ENCODE data around the gene HADH. TPM values are rescaled to one million over a fixed set of nuclear protein-coding genes. Genes with fewer than 3 reads are reported as not detected.

Gene HADH
- total RNA-seq, 1 experiment from 2014 or later: 69.5 TPM

DNA sequence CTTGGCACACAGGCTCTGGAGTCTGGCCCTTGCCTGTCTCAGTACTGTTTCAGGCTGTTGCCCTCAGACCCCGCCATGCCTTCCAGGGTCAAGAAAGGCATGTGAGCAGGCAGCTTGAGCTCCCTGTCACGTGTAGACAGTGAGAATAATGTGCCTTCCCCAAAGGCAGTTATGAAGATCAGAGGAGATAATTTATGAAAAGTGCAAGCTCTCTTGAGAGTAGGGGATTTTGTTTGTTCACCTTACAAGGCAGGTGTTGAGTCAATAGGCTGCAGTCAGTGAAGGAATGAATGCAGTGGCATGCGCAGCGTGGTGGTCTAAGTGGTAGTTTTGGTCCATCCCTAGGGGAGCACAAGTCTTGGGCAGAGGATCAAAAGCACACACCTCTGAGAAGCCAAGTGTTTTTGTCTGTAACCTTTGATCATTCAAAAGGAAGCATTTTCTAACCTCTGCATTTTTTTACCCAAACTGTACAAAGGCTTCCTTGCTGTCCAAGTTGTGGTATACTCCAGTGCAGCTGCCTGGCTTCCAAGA is 14.4 kb downstream of the HADH start:
- Histone ChIP-seq H3K4me1 (ENCODE audit: insufficient read depth, low read length, poor library complexity, severe bottlenecking) (no peaks in the 10 kb centered on the region), H3K27me3 (replicated peaks; ENCODE audit: insufficient read depth, low read depth, low read length, poor library complexity) (no peaks in the 10 kb centered on the region), H3K27ac (ENCODE audit: low read depth, low read length, poor library complexity, severe bottlenecking) (no peak overlapping the region), H3K36me3 (ENCODE audit: insufficient read depth, low read length, poor library complexity, severe bottlenecking) (peaks cover 10% of the 10 kb centered on the region), H3K4me3 (ENCODE audit: low read depth, low read length, poor library complexity, severe bottlenecking) (no peak overlapping the region), H3K9me3 (ENCODE audit: low read depth, low read length, poor library complexity, severe bottlenecking) (no peaks in the 10 kb centered on the region)
- intact Hi-C loops (cut with micrococcal nuclease; ENCODE audit: unreplicated experiment): no loop called here
- DNase-seq (ENCODE audit: low spot score): no peak
- ChIA-PET CTCF (no interaction called here), POLR2A (ENCODE audit: low non-redundant PET) (no interaction called here)
- no peak for TF ChIP-seq EZH2 (IDR thresholded peaks at IDR 0.05; ENCODE audit: borderline replicate concordance, low read depth, low read length, poor library complexity, severe bottlenecking)
- BruUV-seq (replicated peaks): no TSS peak

DNA sequence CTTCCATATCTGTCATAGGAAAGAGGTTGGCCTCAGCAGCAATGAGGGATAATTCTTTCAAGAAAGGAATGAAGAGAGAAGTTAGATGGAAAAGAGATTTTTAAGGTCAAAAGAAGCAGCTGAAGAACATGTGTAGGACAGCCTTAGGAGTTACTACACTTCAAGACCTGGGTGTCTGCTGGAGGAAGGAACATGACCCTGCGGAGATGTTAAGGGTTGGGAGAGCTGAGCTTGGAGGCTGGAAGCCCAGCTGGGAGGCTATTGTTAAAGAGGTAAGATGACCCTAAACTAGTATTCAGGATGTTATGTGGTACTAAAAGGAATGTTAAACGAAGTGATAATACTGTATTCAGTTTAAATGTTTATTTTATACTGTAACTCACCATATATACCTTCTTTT is 15.0 kb downstream of the HADH start:
- BruUV-seq (replicated peaks): no TSS peak
- no peaks in the 10 kb centered on the region for H3K4me1 ChIP-seq (ENCODE audit: insufficient read depth, low read length, poor library complexity, severe bottlenecking)
- H3K27ac ChIP-seq (ENCODE audit: low read depth, low read length, poor library complexity, severe bottlenecking): no peak overlapping the region
- H3K9me3 ChIP-seq (ENCODE audit: low read depth, low read length, poor library complexity, severe bottlenecking): no peaks in the 10 kb centered on the region
- H3K36me3 ChIP-seq (ENCODE audit: insufficient read depth, low read length, poor library complexity, severe bottlenecking): peaks cover 9% of the 10 kb centered on the region
- H3K27me3 ChIP-seq (replicated peaks; ENCODE audit: insufficient read depth, low read depth, low read length, poor library complexity): no peaks in the 10 kb centered on the region
- TF ChIP-seq, protein P1, sequence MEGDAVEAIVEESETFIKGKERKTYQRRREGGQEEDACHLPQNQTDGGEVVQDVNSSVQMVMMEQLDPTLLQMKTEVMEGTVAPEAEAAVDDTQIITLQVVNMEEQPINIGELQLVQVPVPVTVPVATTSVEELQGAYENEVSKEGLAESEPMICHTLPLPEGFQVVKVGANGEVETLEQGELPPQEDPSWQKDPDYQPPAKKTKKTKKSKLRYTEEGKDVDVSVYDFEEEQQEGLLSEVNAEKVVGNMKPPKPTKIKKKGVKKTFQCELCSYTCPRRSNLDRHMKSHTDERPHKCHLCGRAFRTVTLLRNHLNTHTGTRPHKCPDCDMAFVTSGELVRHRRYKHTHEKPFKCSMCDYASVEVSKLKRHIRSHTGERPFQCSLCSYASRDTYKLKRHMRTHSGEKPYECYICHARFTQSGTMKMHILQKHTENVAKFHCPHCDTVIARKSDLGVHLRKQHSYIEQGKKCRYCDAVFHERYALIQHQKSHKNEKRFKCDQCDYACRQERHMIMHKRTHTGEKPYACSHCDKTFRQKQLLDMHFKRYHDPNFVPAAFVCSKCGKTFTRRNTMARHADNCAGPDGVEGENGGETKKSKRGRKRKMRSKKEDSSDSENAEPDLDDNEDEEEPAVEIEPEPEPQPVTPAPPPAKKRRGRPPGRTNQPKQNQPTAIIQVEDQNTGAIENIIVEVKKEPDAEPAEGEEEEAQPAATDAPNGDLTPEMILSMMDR (conservative IDR thresholded peaks at IDR 0.05; ENCODE audit: low read depth, low read length): no peak
- no peak for TF ChIP-seq EZH2 (IDR thresholded peaks at IDR 0.05; ENCODE audit: borderline replicate concordance, low read depth, low read length, poor library complexity, severe bottlenecking)
- CTCF ChIA-PET: no interaction called here
- no peak for DNase-seq (ENCODE audit: low spot score)
- POLR2A ChIA-PET (ENCODE audit: low non-redundant PET): no interaction called here
- intact Hi-C loops (cut with micrococcal nuclease; ENCODE audit: unreplicated experiment): no loop called here
- H3K4me3 ChIP-seq (ENCODE audit: low read depth, low read length, poor library complexity, severe bottlenecking): no peak overlapping the region

DNA sequence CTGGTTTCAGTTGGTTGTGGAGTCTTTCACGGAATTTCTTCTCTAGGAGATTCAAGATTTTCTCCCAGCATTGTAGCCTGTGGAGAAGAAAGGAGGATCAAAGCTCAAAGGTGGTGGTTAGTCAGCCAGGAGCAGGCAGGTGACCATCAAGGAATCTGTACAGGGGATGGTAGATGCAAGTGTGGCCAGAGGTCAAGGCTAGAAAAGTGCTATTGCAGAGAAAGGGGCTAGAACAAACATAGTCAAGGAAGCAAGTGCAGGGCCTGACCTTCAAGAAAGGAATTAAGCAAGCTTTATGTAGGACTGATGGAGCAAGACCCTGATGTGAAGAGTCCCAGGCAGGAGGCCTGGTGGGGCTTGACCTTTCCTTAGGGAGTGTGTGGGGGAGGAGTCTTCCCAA is 16.1 kb downstream of the HADH start:
- TF ChIP-seq, protein P1 (conservative IDR thresholded peaks at IDR 0.05; ENCODE audit: low read depth, low read length): no peak
- no peak for TF ChIP-seq EZH2 (IDR thresholded peaks at IDR 0.05; ENCODE audit: borderline replicate concordance, low read depth, low read length, poor library complexity, severe bottlenecking)
- CTCF ChIA-PET: no interaction called here
- BruUV-seq (replicated peaks): no TSS peak
- POLR2A ChIA-PET (ENCODE audit: low non-redundant PET): no interaction called here
- Histone ChIP-seq H3K36me3 (ENCODE audit: insufficient read depth, low read length, poor library complexity, severe bottlenecking) (no peaks in the 10 kb centered on the region), H3K27me3 (replicated peaks; ENCODE audit: insufficient read depth, low read depth, low read length, poor library complexity) (no peaks in the 10 kb centered on the region), H3K4me1 (ENCODE audit: insufficient read depth, low read length, poor library complexity, severe bottlenecking) (no peaks in the 10 kb centered on the region), H3K27ac (ENCODE audit: low read depth, low read length, poor library complexity, severe bottlenecking) (no peak overlapping the region), H3K9me3 (ENCODE audit: low read depth, low read length, poor library complexity, severe bottlenecking) (no peaks in the 10 kb centered on the region), H3K4me3 (ENCODE audit: low read depth, low read length, poor library complexity, severe bottlenecking) (no peak overlapping the region)
- intact Hi-C loops (cut with micrococcal nuclease; ENCODE audit: unreplicated experiment): no loop called here
- DNase-seq (ENCODE audit: low spot score): no peak

DNA sequence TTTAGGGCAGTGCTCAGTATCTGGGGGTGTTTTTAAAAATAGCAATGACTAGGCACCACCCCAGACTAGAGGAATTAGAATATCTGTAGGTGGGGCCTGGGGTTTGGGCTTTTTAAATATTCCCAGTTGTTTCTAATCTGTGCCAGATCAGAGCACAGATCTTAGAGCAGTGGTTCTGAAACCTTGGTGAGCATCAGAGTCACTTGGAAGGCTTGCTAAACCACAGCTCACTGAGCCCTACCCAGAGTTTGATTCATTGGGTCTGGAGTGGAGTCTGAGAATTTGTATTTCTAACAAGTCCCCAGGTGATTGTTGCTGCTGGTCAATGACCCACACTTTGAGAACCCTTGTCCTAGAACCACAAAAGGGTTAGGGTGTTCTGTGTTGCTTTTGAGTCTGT is 16.7 kb downstream of the HADH start:
- ChIA-PET CTCF (no interaction called here), POLR2A (ENCODE audit: low non-redundant PET) (no interaction called here)
- Histone ChIP-seq H3K36me3 (ENCODE audit: insufficient read depth, low read length, poor library complexity, severe bottlenecking) (no peaks in the 10 kb centered on the region), H3K27ac (ENCODE audit: low read depth, low read length, poor library complexity, severe bottlenecking) (no peak overlapping the region), H3K27me3 (replicated peaks; ENCODE audit: insufficient read depth, low read depth, low read length, poor library complexity) (no peaks in the 10 kb centered on the region), H3K9me3 (ENCODE audit: low read depth, low read length, poor library complexity, severe bottlenecking) (no peaks in the 10 kb centered on the region), H3K4me3 (ENCODE audit: low read depth, low read length, poor library complexity, severe bottlenecking) (no peak overlapping the region), H3K4me1 (ENCODE audit: insufficient read depth, low read length, poor library complexity, severe bottlenecking) (no peaks in the 10 kb centered on the region)
- intact Hi-C loops (cut with micrococcal nuclease; ENCODE audit: unreplicated experiment): no loop called here
- DNase-seq (ENCODE audit: low spot score): no peak
- TF ChIP-seq, protein P1 (conservative IDR thresholded peaks at IDR 0.05; ENCODE audit: low read depth, low read length): no peak
- BruUV-seq (replicated peaks): no TSS peak
